Hepatocyte (in vitro differentiated cells): ENCODE data around the gene PET117.

ENCODE experiments used
- EZH2 ChIP-seq: fragments of 200-600 bp; sonication (generic); IDR thresholded peaks from 2 replicates; pipeline ENCODE4 v1.6.1; 2016; ENCODE audit warnings: antibody characterized with exemption, mild to moderate bottlenecking, borderline replicate concordance
- EZH2phosphoT487 ChIP-seq: fragments of 200-600 bp; sonication (generic); IDR thresholded peaks from one replicate; pipeline ENCODE4 v1.6.1; 2018; ENCODE audit warnings: antibody characterized with exemption, mild to moderate bottlenecking, low read depth, moderate library complexity; ENCODE audit not compliant: unreplicated experiment, severe bottlenecking
- TF ChIP-seq, protein P1 (sequence below): fragments of 200-600 bp; sonication (generic); IDR thresholded peaks from 2 replicates; pipeline ENCODE4 v1.5.1; 2016; ENCODE audit warnings: antibody characterized with exemption, mild to moderate bottlenecking; ENCODE audit not compliant: poor library complexity

DNA sequence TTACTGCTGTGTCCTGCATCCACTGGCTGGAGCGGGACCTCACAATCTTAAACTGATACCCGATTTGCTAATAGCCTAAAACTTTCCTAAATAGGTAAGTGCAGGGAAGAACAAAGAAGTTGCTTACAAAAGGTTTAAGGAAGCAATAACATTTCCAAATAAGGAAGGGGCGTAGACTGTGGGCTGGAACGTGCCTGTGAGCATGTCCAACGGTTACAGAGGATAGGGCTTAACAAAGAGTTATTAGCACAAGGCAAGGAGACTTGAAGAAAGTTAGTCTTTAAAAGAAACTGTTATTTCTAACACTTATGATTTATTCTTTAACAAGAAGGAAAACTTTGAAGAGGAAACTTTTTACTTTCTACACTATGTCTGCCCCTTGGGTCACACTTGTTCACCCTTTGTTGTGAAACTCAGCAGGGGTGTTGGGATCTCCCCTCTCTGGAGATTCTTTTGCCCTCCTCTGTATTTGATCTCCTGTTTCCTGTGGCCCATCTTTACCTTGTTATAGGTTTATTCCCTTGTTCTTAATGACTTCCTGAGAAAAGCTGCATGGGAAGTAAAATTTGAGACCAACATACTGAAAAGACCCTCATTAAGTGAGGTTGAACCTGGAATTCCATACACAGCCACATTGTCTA, 28.7 kb downstream of the PET117 start:
- TF ChIP-seq, protein P1, sequence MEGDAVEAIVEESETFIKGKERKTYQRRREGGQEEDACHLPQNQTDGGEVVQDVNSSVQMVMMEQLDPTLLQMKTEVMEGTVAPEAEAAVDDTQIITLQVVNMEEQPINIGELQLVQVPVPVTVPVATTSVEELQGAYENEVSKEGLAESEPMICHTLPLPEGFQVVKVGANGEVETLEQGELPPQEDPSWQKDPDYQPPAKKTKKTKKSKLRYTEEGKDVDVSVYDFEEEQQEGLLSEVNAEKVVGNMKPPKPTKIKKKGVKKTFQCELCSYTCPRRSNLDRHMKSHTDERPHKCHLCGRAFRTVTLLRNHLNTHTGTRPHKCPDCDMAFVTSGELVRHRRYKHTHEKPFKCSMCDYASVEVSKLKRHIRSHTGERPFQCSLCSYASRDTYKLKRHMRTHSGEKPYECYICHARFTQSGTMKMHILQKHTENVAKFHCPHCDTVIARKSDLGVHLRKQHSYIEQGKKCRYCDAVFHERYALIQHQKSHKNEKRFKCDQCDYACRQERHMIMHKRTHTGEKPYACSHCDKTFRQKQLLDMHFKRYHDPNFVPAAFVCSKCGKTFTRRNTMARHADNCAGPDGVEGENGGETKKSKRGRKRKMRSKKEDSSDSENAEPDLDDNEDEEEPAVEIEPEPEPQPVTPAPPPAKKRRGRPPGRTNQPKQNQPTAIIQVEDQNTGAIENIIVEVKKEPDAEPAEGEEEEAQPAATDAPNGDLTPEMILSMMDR: no peak
- no peak for TF ChIP-seq EZH2phosphoT487
- TF ChIP-seq EZH2: no peak
